ENCODE data around the gene ST8SIA6. TPM values are rescaled to one million over a fixed set of nuclear protein-coding genes. Genes with fewer than 3 reads are reported as not detected.

ST8SIA6 gene
- total and polyA plus RNA-seq, 8 donors, result 3.3 to 13.3 (median 8.8) TPM

- no peak overlapping the region for H3K27ac ChIP-seq
- peaks cover 0 to 2% of the 10 kb centered on the region in 2 donors for H3K9me3 ChIP-seq
- H3K4me3 ChIP-seq, result no peak overlapping the region
- no peaks in the 10 kb centered on the region for H3K36me3 ChIP-seq
- intact Hi-C loops (cut with DNase I), result no loop called here
- H3K27me3 ChIP-seq, result no peaks in the 10 kb centered on the region
- no peaks in the 10 kb centered on the region for H3K4me1 ChIP-seq
- DNase-seq, result no peak
- TF ChIP-seq, protein P1, sequence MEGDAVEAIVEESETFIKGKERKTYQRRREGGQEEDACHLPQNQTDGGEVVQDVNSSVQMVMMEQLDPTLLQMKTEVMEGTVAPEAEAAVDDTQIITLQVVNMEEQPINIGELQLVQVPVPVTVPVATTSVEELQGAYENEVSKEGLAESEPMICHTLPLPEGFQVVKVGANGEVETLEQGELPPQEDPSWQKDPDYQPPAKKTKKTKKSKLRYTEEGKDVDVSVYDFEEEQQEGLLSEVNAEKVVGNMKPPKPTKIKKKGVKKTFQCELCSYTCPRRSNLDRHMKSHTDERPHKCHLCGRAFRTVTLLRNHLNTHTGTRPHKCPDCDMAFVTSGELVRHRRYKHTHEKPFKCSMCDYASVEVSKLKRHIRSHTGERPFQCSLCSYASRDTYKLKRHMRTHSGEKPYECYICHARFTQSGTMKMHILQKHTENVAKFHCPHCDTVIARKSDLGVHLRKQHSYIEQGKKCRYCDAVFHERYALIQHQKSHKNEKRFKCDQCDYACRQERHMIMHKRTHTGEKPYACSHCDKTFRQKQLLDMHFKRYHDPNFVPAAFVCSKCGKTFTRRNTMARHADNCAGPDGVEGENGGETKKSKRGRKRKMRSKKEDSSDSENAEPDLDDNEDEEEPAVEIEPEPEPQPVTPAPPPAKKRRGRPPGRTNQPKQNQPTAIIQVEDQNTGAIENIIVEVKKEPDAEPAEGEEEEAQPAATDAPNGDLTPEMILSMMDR (IDR thresholded peaks at IDR 0.05), result no peak
- ATAC-seq, result no peak
Observed at GRCh38 chr10:17380016-17380415, 74.4 kb downstream of the ST8SIA6 start.

GRCh38 chr10:17379151-17379690 is 75.2 kb downstream of the ST8SIA6 start:
- no peak overlapping the region for H3K27ac ChIP-seq
- ATAC-seq (no peak), DNase-seq (no peak)
- intact Hi-C loops (cut with DNase I), result no loop called here
- H3K27me3 ChIP-seq, result no peaks in the 10 kb centered on the region
- H3K4me3 ChIP-seq, result no peak overlapping the region
- TF ChIP-seq, protein P1 (IDR thresholded peaks at IDR 0.05), result no peak
- no peaks in the 10 kb centered on the region for H3K4me1 ChIP-seq
- no peaks in the 10 kb centered on the region for H3K36me3 ChIP-seq
- H3K9me3 ChIP-seq, result peaks cover 0 to 2% of the 10 kb centered on the region in 2 donors

DNA sequence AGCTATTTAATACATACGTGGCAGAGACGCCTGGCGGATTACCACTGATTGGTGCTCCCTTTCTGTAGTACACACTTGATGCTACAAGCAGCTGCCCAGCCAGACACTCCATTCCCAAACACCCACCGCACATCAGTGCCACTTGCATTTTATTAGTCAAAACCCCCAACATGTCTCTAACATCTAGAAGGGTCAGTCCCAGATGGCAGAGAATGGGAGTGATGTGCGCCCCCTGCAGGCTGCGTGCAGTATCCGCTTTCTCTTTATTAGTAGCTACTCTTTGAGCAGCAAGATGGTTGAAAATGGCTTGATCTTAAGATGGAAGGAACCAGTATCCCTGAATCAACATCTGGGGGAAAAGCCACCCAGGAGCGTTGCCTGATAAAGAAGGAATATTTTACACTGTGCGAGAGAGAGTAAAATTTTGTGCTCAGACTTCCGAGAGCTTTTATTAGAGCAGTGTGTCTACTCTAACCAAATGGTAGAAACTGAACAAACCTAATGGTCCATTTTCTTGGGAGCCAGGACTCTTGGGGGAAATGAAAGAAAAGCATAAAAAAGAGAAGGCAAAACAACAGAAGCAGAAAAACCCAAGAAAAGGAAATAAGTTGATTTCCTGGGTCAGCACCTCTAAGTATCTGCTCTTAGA is 78.3 kb downstream of the ST8SIA6 start:
- no peak for DNase-seq
- Histone ChIP-seq H3K4me1 (no peaks in the 10 kb centered on the region), H3K36me3 (no peaks in the 10 kb centered on the region), H3K9me3 (peaks cover 0 to 2% of the 10 kb centered on the region in 2 donors), H3K4me3 (no peak overlapping the region), H3K27me3 (no peaks in the 10 kb centered on the region), H3K27ac (no peak overlapping the region)
- ATAC-seq, result no peak
- intact Hi-C loops (cut with DNase I), result no loop called here
- TF ChIP-seq, protein P1 (IDR thresholded peaks at IDR 0.05), result no peak

DNA sequence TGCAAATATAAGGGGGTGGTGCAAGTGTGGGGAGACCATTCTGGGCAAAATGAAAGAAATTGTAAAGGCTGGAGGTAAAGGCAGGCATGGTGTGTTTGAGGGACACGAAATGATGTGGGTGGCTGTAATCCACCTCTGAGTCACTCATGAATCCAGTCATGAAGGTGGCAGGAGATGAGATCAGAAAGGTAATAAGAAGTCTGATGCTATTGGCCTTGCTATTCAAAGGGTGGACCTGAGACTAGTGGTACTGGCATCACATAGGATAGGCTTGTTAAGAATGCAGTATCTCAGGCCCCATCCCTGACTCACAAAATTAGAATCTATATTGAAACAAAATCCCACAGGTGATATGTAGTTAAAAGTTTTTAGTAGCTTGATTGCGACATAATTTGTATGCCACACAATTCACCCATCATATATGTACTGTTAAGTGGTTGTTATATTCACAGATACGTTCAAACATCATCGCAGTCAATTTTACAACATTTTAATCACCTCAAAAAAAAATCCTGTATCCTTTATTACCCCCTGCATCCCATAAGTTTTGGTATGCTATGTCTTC is 85.6 kb downstream of the ST8SIA6 start:
- ATAC-seq, result no peak
- no peaks in the 10 kb centered on the region for H3K27me3 ChIP-seq
- intact Hi-C loops (cut with DNase I), result no loop called here
- DNase-seq, result no peak
- H3K27ac ChIP-seq, result no peak overlapping the region
- no peak overlapping the region for H3K4me3 ChIP-seq
- no peaks in the 10 kb centered on the region for H3K4me1 ChIP-seq
- peaks cover 0 to 5% of the 10 kb centered on the region in 2 donors for H3K9me3 ChIP-seq
- no peaks in the 10 kb centered on the region for H3K36me3 ChIP-seq
- TF ChIP-seq, protein P1 (IDR thresholded peaks at IDR 0.05), result no peak

DNA sequence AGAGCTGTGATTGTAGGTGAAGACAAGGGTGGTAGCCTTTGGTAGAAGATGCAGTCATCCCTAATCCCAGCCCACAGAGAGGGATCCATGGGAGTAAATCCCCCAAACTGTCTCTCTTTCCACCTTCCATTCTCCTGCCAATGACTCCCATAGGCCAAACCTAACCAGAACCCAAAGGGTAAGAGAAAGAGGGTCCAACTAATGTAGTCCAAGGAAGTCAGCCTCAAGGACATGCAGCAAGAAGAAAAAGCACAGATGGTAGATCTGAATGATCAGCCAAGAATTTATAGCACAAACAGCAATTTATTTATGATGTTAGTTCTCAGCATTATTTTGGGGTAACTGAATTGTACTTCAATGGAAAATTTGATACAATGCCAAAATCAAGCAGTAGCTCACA is 87.7 kb downstream of the ST8SIA6 start:
- ATAC-seq, result no peak
- no peaks in the 10 kb centered on the region for H3K27me3 ChIP-seq
- intact Hi-C loops (cut with DNase I), result no loop called here
- TF ChIP-seq, protein P1 (IDR thresholded peaks at IDR 0.05), result no peak
- no peaks in the 10 kb centered on the region for H3K36me3 ChIP-seq
- no peak overlapping the region for H3K27ac ChIP-seq
- no peaks in the 10 kb centered on the region for H3K4me1 ChIP-seq
- H3K9me3 ChIP-seq, result peaks cover 0 to 5% of the 10 kb centered on the region in 2 donors
- DNase-seq, result no peak
- H3K4me3 ChIP-seq, result no peak overlapping the region

Data from left lung (tissue), 10 donors.